GM18519 (cell line): ENCODE results near the gene ATXN1.
"Not testable (repeated sequence)": the region's sequence is repeated elsewhere in the genome, so short reads cannot be mapped to it uniquely, and the experiment has no call there.

Experiments used
- ATAC-seq: cut with Tn5 transposase; IDR thresholded peaks from one replicate; pipeline ENCODE4 v1.9.1; 2021; ENCODE audit warnings: mild to moderate bottlenecking, moderate library complexity; ENCODE audit not compliant: unreplicated experiment, low FRiP score

Gene ATXN1

DNA sequence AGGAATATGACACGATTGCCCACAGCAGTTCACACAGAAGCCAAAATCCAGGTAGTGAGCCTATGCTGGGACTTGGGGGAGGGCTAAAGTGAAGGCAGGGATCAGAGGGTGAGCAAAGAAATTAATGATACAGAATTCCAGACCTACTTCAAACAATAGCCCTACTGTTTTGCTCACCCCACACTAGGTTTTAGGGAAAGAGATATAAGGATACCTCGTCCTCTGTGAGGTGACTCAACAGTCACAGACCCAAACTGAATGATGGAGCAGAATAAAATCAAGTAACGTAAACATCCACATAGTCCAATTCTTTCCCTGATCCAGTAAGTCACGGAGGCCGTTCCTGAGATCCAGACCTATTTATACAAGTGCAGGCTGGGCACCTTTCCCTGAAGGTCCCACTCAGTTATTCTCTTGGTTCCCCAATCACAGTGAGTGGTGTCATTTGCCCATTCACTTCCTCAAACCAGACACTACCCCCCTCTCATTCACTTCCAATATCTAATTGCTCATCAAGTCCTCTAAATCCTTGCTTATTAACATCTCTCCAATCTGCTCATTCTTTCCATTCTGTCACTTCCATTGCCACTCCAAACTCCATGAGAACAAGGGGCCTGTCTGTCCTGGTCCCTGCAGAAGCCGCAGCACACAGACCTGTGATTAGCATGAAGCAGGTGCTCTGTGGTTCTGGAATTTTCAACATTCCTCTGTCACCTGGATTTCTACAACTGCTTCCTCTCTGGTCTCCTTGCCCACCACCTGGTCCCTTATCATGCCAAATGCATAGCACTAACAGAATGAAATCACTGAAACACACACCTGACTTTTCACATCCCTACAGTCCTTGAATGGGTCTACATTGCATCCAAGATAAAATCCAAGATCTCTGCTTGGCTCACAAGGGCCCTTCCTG lies 55.9 kb downstream of the ATXN1 start:
- no peak for ATAC-seq

DNA sequence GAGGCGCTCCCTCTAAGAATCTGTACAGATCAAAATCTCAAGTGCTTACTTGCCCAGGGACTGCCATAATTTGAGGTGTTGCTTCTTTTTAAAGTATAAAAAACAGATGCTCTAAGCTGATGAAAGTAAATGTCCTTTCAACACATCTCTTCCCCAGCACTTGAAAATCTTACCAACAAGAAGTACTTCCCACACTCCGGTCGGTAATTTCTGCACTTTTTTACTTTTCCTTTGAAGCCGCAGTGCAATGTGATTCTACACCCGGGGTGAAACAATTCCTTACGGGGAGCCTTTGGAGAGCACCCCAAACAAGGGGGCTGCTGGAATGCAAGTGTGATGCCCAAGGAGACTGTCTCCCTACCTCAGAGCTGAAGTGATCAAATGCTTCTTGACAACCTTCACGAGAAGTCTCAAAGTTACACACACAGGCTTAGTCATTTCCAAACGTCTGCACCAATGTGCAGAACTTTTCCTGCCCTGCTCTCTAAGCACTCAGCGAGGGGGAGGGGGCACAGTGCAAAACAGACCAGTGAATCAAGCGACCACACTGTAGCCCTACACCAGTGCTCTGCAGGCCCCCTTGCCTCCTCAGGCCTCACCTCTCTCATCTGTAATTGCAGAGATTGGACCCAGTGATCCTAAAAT lies 56.7 kb downstream of the ATXN1 start:
- ATAC-seq = peak; percentile 46

DNA sequence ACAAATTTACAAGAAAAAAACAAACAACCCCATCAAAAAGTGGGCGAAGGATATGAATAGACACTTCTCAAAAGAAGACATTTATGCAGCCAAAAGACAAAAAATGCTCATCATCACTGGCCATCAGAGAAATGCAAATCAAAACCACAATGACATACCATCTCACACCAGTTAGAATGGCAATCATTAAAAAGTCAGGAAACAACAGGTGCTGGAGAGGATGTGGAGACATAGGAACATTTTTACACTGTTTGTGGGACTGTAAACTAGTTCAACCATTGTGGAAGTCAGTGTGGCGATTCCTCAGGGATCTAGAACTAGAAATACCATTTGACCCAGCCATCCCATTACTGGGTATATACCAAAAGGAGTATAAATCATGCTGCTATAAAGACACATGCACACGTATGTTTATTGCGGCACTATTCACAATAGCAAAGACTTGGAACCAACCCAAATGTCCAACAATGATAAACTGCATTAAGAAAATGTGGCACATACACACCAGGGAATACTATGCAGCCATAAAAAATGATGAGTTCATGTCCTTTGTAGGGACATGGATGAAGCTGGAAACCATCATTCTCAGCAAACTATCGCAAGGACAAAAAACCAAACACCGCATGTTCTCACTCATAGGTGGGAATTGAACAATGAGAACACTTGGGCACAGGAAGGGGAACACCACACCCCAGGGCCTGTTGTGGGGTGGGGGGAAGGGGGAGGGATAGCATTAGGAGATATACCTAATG lies 58.5 kb downstream of the ATXN1 start:
- not testable (repeated sequence) for ATAC-seq

DNA sequence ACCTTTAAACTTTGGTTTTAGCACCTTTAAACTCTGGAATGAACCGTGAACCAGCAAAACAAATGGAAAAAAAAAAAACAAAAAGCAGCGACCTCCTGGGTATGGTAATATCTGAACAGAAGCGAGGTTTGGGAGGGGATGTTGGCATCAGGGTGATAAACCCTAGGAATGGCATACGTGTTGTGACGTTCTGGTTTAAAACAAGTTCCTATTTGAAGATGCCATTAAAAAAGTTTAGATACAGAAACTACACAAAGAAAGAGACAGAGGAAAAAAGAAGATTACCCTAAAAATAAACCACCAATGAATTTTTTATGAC lies 60.4 kb downstream of the ATXN1 start:
- no peak for ATAC-seq

DNA sequence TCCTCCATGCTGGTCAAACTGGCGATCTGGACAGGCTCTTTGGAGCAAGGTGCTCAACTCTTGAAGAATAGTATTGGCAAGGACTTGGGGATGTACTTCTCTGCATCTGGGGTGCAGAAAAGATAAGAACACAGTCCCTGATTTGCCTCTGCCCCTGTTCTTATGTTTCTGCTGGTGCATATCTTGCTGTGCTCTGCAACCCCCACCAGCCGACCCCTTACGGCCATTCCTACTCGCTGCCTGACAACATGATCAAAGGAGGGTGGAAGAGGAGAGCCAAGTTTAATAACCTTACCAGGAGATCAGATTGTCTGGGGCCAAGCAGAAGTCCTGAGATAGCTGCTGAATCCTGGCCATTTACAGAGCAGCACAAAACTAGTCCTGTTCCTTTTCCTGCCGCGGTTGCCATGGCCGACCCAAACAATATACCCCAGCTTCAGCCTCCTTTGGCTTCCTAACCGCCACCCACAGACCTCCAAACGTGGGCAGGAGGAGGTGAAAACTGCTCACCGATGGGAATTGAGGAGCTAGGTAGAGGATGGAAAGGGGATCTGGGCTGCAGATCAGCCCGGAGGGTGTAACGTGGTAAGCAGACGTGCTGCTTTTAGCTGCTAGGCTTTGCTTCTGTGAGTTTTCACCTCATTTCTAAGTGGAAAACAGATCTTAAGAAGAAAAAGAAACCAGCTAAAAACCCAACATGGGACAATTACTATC lies 60.9 kb downstream of the ATXN1 start:
- no peak for ATAC-seq

DNA sequence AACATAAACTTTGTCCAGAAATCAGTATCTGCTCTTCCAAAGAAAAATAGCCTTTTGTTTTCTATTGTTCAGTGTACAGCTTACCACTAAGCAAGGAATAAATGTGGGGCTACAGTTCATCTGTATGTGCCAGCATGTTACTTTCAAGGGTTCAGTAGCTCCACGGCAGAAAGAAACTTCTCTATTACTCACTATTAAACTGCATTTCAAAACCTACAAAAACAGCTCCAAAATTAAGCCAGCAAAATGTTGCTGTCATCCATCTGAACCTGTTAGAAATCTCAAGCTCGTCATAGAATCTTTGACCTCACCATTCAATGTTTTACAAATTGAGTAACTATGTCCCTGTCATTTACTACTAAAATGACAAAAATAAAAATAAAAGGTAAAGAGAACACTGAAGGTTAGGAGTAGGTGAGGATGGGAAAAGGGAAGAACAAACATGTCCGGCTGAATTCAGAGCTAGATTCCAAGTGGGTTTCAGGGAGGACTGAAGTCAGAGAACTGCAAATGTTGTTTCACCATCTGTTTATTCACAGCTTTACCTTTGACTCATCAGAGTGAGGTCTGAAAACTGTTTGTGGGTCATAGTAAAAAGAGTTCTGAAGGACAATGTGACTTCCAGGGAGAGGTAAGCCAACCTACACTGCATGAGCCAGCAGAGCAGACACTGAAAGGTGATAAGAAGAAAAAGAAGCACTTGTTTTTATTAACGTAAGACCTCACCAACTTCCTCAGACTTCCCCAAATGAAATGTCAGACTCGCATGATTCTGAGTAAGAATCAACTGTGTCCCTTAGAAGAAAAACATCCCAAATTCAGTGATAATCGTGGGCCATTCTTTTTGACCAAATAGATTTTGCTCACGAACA lies 62.0 kb downstream of the ATXN1 start:
- no peak for ATAC-seq

DNA sequence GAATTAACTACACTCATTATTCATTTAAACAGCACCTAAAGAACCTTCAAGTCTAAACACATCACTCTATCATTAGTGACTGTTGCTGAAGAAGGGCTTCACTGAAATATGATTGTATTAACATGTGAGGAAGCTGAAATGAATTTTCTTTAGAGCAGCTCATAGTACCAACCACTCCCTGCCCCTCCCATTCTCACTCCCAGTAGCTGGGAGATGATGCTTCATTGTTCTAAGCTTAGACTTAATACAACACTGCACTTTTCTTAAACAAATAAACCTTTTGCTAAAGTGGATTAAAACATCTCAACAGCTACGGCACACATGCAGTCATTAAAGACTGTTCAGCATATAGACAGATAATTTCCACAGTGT lies 63.1 kb downstream of the ATXN1 start:
- ATAC-seq = no peak

DNA sequence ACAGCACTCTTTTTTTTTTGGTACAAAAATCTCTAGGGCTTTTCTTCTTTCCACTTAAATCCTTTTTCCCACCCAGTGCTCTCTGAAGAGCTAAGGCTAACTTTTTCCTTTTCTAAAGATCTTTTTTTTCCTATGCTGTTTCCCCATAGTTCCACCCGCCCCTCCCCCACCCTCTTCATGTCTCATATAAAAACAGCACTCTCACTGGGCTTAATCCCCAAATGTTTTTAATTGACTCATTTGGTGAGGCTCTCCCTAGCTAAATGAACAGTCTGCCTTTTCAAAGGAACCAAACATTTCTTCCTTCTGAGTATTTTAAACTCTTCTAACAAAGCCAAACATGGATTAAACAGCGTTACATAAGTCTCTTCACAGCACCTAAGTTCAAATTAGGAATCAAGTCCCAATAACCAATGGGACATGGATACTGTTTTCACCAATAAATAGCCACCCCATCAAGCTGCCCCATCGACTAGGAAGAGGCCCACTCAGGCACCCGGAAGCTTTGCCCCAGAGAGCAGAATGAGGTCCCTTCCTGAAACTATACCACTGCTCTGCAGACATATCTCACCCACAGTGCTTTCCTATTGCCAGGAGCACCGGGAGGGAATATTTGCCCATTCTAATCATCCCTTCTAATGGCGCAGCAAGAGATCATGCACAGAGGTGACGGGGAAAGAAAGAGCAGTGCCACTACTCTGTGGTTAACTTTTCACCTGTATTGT lies 63.7 kb downstream of the ATXN1 start:
- ATAC-seq = no peak

DNA sequence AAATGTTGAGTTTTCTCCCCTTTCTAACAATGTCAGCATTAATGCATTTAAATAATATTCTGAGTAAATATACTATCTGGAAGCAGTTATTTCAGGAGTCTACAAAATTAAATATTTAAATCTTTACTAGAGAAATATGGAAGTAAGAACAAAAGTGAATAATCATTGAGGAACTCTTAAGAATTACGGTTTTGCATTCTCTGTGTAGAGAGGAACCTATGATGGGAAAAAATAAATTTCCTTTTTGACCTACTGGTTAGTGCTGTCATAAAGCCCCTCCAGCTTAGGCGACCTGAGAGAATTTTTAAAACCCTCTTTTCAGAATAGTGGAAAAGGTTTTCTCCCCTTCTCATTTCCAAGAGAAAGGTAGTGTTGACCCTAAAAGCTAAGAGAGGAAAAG lies 64.8 kb downstream of the ATXN1 start:
- no peak for ATAC-seq

DNA sequence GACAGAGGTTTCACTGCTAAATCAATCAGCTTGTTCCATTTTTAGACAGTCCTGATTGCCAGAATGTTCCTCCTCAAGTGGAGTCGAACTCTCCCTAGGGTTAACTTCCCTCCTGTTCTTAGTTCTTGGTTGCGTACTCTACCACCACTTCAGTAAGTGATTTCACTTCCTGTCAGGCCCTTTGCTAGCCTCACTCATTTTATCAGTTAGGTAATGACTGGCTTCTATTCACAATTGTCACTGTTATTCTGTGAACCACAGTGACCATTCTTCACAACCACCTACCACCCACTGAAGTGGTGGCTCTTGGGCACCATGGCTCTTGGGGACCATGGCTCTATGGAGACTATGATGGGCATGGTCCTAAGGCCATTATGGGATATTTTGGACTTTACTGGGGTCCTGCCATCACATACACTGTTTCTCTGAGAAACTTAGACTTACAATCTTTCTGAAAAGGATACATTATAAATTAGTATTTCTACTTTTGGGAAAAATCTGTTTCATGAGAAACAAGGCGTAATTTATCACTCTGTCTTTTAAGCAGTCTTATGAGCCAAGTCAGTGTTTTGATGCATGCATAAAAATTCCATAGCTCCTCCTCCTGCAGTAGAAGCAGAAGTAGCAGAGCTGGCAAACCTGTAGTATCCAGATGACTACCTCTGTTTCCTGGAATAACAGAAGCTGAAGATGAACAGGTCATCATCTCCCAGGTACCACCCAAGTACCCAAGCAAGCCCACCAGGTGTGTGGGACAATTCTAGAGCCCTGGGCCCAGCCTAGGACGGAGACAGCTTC lies 66.3 kb downstream of the ATXN1 start:
- peak; percentile 52 for ATAC-seq

DNA sequence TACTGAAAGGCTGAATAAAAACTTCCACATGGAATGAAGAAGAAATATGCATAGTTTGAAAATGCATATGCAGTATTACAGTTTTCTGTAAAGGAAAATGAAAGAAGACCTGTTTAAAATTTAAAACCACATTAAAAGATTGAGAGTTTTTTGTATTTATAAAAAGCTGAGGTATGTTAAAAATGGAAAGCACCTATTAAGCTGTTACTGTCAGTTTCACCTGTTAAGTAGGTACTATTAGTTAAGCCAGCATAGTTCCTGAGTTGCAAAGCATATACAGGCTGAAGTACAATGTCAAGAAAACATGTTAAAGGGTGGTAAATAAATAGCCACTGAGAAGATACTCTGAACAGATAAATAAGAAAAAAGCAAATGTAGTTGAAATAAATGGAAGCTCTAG lies 69.9 kb downstream of the ATXN1 start:
- no peak for ATAC-seq

DNA sequence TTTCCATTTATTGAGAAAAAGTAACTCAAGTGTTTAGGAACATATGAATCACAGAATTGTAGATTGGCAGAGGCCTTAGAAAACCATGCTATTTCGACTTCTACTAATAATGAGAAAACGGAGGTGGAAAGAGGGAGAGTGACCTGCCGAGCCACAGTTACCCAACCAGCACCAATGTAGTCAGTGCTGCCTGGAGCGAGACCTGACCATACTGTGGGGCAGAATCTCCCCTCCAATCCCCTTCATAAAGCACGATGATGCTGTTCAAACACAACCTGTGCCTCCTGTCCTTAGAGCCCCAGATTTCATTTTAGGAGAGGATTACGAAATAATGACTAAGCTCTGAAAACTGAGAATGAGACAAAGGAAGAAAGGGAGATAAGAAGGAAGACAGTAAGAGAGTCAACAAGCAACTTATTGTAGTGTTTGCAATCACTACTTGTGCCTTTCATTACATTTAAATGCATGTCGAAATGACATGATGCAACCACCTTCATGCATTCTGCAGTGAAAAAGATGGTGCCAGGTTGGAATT lies 70.6 kb downstream of the ATXN1 start:
- peak; percentile 64 for ATAC-seq

DNA sequence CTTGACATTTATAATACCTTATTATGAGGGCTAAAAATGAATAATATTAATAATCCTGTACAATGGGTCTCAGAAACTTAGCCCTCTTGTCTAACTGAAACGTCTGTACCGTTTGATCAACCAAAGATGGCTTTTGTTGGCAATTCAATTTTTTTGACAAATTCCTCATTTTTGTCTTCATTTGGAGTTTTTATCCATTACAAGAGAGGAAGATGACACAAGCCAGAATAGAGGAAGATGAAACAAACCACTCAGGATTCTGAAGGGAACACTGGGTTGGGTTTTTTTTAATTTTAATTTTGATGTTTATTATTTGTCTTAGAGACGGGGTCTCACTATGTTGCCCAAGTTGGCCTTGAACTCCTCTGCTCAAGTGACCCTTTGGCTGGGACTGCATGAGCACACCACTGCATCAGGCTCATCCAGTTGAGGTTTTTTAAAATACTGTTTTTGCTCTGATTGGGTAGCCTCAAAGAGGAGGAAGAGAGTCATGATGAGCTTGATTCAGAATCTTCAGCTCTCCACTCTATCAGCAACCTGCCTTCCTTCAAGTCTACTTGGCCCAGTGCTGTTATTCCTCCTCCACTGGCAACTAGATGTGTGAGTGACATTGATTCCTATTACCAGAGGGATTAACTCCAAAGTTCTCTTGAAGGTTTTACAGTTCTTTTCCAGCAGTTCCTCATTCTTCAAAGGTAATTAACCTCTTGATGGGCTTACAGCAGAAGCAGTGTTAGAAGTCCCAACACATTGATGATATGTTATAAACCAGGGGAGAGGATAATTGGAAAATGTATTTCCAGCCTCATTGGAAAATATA lies 71.3 kb downstream of the ATXN1 start:
- ATAC-seq = no peak

DNA sequence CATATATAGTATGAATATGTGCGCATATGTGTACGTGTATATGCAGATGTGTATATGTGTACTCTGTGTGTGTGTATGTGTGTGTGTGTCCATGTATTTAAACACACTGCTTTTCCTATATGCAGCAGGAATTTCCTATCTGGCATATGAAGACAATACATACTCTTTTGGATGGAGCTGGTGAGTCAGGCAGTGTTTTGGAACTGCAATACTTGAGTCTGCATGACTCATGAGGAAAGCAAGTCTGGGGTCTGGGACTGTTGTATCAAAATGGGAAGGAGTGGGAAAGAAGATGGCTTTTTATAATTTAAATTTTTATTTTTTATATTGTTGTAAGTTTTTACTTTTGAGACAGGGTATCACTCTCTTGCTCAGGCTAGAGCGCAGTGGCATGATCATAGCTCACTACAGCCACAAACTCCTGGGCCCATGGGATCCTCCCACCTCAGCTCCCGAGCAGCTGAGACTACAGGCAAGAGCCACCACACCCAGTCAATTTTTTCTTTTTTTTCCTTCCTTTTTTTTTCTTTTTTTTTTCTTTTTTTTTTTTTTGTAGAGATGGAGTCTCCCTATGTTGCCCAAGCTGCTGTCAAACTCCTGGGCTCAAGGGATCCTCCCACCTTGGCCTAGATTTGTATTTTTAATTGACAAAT lies 72.2 kb downstream of the ATXN1 start:
- no peak for ATAC-seq

DNA sequence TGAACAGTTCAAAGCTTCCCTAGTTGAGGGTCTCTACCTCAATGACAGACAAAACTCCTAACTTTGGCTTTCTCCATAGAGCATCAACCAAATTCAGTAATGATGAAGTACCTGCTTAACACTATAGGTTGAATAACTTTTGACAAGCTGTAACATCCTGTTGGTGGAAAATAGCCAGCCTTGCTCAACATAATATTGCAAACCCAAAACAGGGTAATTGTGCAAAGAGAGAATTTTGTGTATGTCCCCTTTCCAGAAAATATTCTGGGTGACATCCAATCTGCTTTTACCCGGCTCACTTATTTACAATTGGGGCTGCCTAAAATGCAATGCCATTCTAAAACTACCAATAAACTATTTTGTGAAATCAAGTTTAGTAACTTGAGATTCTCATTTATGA lies 72.8 kb downstream of the ATXN1 start:
- ATAC-seq = no peak

DNA sequence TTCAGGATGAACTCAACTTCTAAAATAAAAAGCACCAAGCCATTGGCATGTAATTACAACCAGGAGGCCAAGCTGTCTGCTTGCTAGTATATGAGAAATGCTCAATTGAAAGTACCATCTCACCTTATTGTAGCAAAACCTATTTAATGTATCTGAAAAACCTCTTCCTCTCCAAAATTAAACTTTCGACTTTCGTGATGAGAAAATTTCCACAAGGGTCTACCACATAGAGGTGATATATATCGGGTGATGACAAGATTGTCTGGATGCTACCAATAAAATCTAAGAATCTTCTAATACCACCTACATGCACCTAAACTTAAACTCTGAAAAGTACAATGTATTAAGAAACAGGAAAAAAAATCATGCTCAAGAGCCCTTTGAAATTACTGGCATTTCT lies 74.2 kb downstream of the ATXN1 start:
- no peak for ATAC-seq
